Activated effector memory CD4-positive, alpha-beta T cell treated with anti-CD3 and anti-CD28 coated beads, Interleukin-2, amount 50 U/mL, for 16 hours (primary cell): ENCODE data around the gene GGTLC2.
"Not testable (repeated sequence)": the region's sequence is repeated elsewhere in the genome, so short reads cannot be mapped to it uniquely, and the experiment has no call there.

ENCODE experiments used
- DNase-seq: peaks from one replicate; pipeline ENCODE4 v3.0.0-alpha.2; 2020

GGTLC2 gene

GRCh38 chr22:22642255-22642654 is 2.2 kb upstream of the GGTLC2 start:
- DNase-seq, result not testable (repeated sequence)

GRCh38 chr22:22645969-22646368 is 1.6 kb downstream of the GGTLC2 start:
- not testable (repeated sequence) for DNase-seq

GRCh38 chr22:22647952-22648351 is 3.5 kb downstream of the GGTLC2 start:
- not testable (repeated sequence) for DNase-seq

- DNase-seq, result not testable (repeated sequence)
Measured at GRCh38 chr22:22648863-22649536, 4.6 kb downstream of the GGTLC2 start.

- DNase-seq, result not testable (repeated sequence)
Measured at GRCh38 chr22:22649761-22650160, 5.3 kb downstream of the GGTLC2 start.

- DNase-seq, result not testable (repeated sequence)
Measured at GRCh38 chr22:22650398-22650797, 6.0 kb downstream of the GGTLC2 start.

GRCh38 chr22:22650803-22651515 is 6.5 kb downstream of the GGTLC2 start:
- DNase-seq, result not testable (repeated sequence)

GRCh38 chr22:22651593-22651992 is 7.2 kb downstream of the GGTLC2 start:
- not testable (repeated sequence) for DNase-seq

- peak; percentile 24 for DNase-seq
Measured at GRCh38 chr22:22652102-22652501, 7.7 kb downstream of the GGTLC2 start.

GRCh38 chr22:22652573-22652972 is 8.2 kb downstream of the GGTLC2 start:
- DNase-seq, result peak; percentile 25

GRCh38 chr22:22653677-22654381 is 9.4 kb downstream of the GGTLC2 start:
- DNase-seq, result not testable (repeated sequence)

GRCh38 chr22:22655452-22656290 is 11.3 kb downstream of the GGTLC2 start:
- DNase-seq, result no peak

GRCh38 chr22:22657712-22658111 is 13.3 kb downstream of the GGTLC2 start:
- no peak for DNase-seq

GRCh38 chr22:22661275-22661674 is 16.9 kb downstream of the GGTLC2 start:
- peak; percentile 50 for DNase-seq

- no peak for DNase-seq
Measured at GRCh38 chr22:22662095-22662494, 17.7 kb downstream of the GGTLC2 start.

- DNase-seq, result peak; percentile 43
Measured at GRCh38 chr22:22663861-22664800, 19.7 kb downstream of the GGTLC2 start.

- DNase-seq, result peak; percentile 63
Measured at GRCh38 chr22:22666307-22667091, 22.1 kb downstream of the GGTLC2 start.

GRCh38 chr22:22667966-22668880 is 23.8 kb downstream of the GGTLC2 start:
- peak; percentile 34 for DNase-seq

- DNase-seq, result peak; percentile 52
Measured at GRCh38 chr22:22669093-22669492, 24.7 kb downstream of the GGTLC2 start.
